CD4-positive, alpha-beta memory T cell (primary cell): Measurements from ENCODE around the gene SLC7A5. TPM values are rescaled to one million over a fixed set of nuclear protein-coding genes. Genes with fewer than 3 reads are reported as not detected.
"Not testable (repeated sequence)": the region's sequence is repeated elsewhere in the genome, so short reads cannot be mapped to it uniquely, and the experiment has no call there.

ENCODE experiments used
- CTCF ChIA-PET: fragments of 350-600 bp; sonication (Branson Sonifier 250); formaldehyde crosslinking; loops from one replicate; lab custom pipeline; 2021; ENCODE audit warnings: inconsistent platforms; ENCODE audit not compliant: partially characterized antibody; lab: Charles Lee
- POLR2A ChIA-PET: fragments of 350-600 bp; sonication (Branson Sonifier 250); formaldehyde crosslinking; loops from one replicate; lab custom pipeline; 2021; ENCODE audit not compliant: partially characterized antibody; lab: Charles Lee
- DNase-seq, 5 donors: peaks; one replicate each; pipeline versions ENCODE4 v3.0.0 to v3.0.0-alpha.2; 2020 to 2022; ENCODE audit warnings: mixed read lengths in 1 of 5
- H3K27ac ChIP-seq: one replicate; pipeline ENCODE4 v1.7.0; 2013; ENCODE audit warnings: low read depth, low read length
- H3K27me3 ChIP-seq: 2 replicates; pipeline ENCODE4 v1.7.0; 2013; ENCODE audit warnings: mild to moderate bottlenecking, low read length, moderate library complexity; ENCODE audit not compliant: insufficient read depth
- H3K36me3 ChIP-seq: 2 replicates; pipeline ENCODE4 v1.7.0; 2013; ENCODE audit warnings: mild to moderate bottlenecking, low read length, moderate library complexity; ENCODE audit not compliant: insufficient read depth
- H3K4me1 ChIP-seq: 2 replicates; pipeline ENCODE4 v1.7.0; 2013; ENCODE audit warnings: mild to moderate bottlenecking, low read length, moderate library complexity; ENCODE audit not compliant: insufficient read depth
- H3K4me3 ChIP-seq, 2 donors: one replicate each; pipeline ENCODE4 v1.7.0; 2013; ENCODE audit warnings: low read length in 2 of 2, mild to moderate bottlenecking in 1 of 2
- H3K9me3 ChIP-seq, 2 donors: one replicate each; pipeline ENCODE4 v1.7.0; 2013; ENCODE audit warnings: low read length in 2 of 2, control low read depth in 1 of 2; ENCODE audit not compliant: control insufficient read depth in 1 of 2
- H3K27ac Mint-ChIP-seq, 7 donors: one replicate each; pipeline ENCODE4 v1.8.0; 2020 to 2021; ENCODE audit warnings: mixed read lengths in 7 of 7, mild to moderate bottlenecking in 6 of 7, inconsistent platforms in 3 of 7, moderate library complexity in 3 of 7
- H3K27me3 Mint-ChIP-seq, 2 donors: one replicate each; pipeline ENCODE4 v1.8.0; 2020 to 2021; ENCODE audit warnings: mixed read lengths in 2 of 2
- H3K36me3 Mint-ChIP-seq, 2 donors: one replicate each; pipeline ENCODE4 v1.8.0; 2020 to 2021; ENCODE audit warnings: mixed read lengths in 2 of 2, inconsistent platforms in 1 of 2, mild to moderate bottlenecking in 1 of 2
- H3K4me1 Mint-ChIP-seq, 4 donors: one replicate each; pipeline ENCODE4 v1.8.0; 2020 to 2021; ENCODE audit warnings: mixed read lengths in 4 of 4, mild to moderate bottlenecking in 1 of 4
- H3K4me3 Mint-ChIP-seq, 8 donors: one replicate each; pipeline ENCODE4 v1.8.0; 2020 to 2021; ENCODE audit warnings: mixed read lengths in 8 of 8, mild to moderate bottlenecking in 7 of 8, moderate library complexity in 6 of 8, inconsistent platforms in 3 of 8
- H3K9me3 Mint-ChIP-seq, 8 donors: one replicate each; pipeline ENCODE4 v1.8.0; 2020 to 2021; ENCODE audit warnings: mixed read lengths in 8 of 8, mild to moderate bottlenecking in 5 of 8, inconsistent platforms in 3 of 8, moderate library complexity in 1 of 8
- intact Hi-C: fragments of 100-400 bp; cut with micrococcal nuclease; formaldehyde crosslinking; loops from one replicate; pipeline ENCODE4 v1.15.1; 2023
- polyA plus RNA-seq, 2 donors: library from polyadenylated mRNA; unstranded; fragments of 300-500 nt; fragmentation: Illumina TruSeq; gene quantifications; one replicate each; pipeline ENCODE4 v1.2.3, GENCODE V29; 2021
- total RNA-seq, 2 experiments: library from RNA; stranded (reverse); gene quantifications; one replicate each; pipeline ENCODE4 v1.2.3, GENCODE V29; 2021

SLC7A5 gene
- total and polyA plus RNA-seq, 4 experiments from 2014 or later: 3.5 to 13.5 (median 9.2) TPM

DNA sequence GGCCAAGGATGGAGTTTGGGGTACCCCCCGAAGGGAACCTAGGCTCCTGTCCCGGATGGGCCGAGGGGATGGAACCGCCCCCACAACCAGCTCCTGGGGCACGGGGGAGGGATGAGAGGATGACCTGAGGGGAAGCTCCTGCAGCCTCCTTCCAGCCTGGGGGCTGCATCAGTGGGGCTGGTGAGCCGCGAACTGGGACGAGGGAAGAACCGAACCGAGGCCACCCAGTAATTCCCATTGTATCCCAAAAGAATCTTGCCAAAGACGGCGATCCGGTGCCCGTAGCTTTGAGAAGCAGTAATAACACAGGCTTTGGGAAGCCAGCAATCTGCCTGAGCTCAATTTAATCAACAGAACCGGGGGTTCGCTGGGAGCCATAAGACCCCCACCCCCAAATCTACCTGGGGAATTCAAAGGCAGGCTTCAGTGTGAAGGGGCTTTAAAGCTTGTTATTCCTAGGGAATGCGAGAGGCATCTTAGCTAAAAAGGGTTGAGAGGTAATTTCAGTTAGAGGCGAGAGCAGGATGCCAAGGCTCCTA is 641 bp upstream of the SLC7A5 start:
- H3K27ac ChIP-seq, H3K27me3 Mint-ChIP-seq, H3K27me3 ChIP-seq, H3K9me3 ChIP-seq, H3K4me3 ChIP-seq, DNase-seq, H3K36me3 ChIP-seq, H3K9me3 Mint-ChIP-seq: not testable (repeated sequence)
- H3K4me3 Mint-ChIP-seq: peak overlapping the region; percentile 27 to 70 (median 55)
- intact Hi-C loops: loop anchor here (2.0 kb wide), 1 partner anchor 81 kb away; the partner anchor contains the start of gene BANP
- H3K36me3 Mint-ChIP-seq: peaks cover 0 to 14% of the 10 kb centered on the region in 2 donors
- H3K4me1 ChIP-seq: peaks cover 32% of the 10 kb centered on the region
- ChIA-PET POLR2A (interaction anchor here (0.8 to 7.9 kb wide), 6 partner anchors 14 to 104 kb away, joined by 5 to 94 read pairs (median 44); partner anchors contain the start of genes BANP and KLHDC4), CTCF (interaction anchor here (0.6 to 13.6 kb wide), 9 partner anchors 13 to 102 kb away, joined by 4 to 388 read pairs (median 12); no protein-coding TSS in a partner anchor)
- peaks cover 25 to 60% (median 43%) of the 10 kb centered on the region in 4 donors for H3K4me1 Mint-ChIP-seq
- peak overlapping the region in 6 of 7 donors; percentile 42 to 86 (median 61) for H3K27ac Mint-ChIP-seq

DNA sequence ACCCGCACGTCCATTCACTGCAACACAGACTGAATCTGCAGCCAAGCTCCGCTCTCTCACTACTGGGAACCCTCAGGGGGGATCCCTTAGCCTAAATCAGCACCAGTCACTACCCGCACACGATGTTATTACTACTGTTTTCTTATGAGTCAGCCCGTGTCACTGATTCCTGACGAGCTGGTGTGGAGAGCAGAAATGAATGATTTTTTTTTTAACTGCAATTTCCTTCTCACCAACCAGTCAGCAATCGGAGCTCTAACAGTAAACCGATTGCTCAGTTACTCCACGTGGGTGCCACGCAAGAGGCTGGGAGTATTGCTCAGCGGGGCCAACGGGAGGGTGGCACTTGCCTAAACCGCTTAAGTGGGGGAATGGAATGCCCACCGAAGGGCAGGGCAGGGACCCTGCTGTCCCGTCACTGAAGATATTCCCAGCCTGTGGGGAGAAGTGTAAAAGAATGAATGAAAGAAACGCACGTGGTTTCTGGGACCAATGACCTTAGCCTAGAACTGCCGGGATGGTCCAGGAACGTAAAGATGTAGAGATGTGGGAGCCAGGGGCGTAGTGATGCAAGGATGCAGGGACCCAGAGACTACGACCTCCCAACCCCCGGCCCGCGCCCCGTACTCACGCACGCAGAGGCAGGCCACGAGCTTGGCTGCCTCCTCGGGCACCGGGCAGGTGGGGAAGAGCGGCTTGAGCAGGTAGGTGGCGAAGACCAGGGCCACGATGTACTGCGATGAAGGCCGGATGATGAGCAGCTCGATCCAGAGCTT is 865 bp downstream of the SLC7A5 start:
- not testable (repeated sequence) for H3K36me3 ChIP-seq, H3K9me3 Mint-ChIP-seq, H3K27me3 Mint-ChIP-seq, H3K9me3 ChIP-seq, H3K27me3 ChIP-seq
- H3K27ac ChIP-seq: peak overlapping the region; percentile 70
- intact Hi-C loops: loop anchor here (1.0 to 2.0 kb wide), 2 partner anchors 15 to 82 kb away; partner anchors contain the start of gene BANP
- H3K4me3 ChIP-seq: peak overlapping the region; percentile 43 to 61
- ChIA-PET POLR2A (interaction anchor here (0.6 to 7.9 kb wide), 8 partner anchors 13 to 102 kb away, joined by 3 to 94 read pairs (median 6); partner anchors contain the start of genes BANP and KLHDC4), CTCF (interaction anchor here (0.6 to 13.6 kb wide), 7 partner anchors 9 to 100 kb away, joined by 3 to 388 read pairs (median 5); no protein-coding TSS in a partner anchor)
- peaks cover 24 to 65% (median 45%) of the 10 kb centered on the region in 4 donors for H3K4me1 Mint-ChIP-seq
- H3K4me3 Mint-ChIP-seq: peak overlapping the region; percentile 89 to 98 (median 94)
- H3K27ac Mint-ChIP-seq: peak overlapping the region; percentile 95 to 99 (median 98)
- peak; percentile 69 to 92 (median 76) for DNase-seq
- peaks cover 0 to 15% of the 10 kb centered on the region in 2 donors for H3K36me3 Mint-ChIP-seq
- peaks cover 36% of the 10 kb centered on the region for H3K4me1 ChIP-seq

DNA sequence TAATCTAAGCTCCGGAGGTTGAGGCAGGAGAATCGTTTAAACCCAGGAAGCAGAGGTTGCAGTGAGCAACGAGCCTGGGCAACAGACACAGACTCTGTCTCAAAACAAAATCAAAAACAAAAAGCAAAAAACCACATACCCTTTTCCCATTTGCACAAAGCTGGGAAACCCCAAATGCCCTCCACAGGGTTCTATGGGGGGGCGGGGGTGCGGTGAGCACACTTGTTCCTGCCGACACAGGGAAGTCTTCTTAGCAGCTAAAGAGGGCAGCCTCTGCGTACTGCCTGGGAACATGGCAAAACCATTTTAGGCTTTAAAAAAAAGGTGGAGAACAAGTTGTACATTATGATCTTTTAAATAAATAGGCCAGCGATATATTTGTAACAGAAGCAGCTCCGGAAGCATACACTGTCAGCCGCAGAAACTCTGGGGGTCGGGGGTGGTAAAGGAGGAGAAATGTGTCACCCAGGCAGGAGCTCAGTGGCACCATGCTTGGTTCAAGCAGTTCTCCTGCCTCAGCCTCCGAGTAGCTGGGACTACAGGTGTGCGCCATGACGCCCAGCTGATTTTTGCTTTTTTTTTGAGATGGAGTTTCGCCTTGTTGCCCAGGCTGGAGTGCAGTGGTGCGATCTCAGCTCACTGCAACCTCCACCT is 3.3 kb downstream of the SLC7A5 start:
- DNase-seq: peak; percentile 38 to 91 (median 63)
- POLR2A ChIA-PET: interaction anchor here (0.9 to 7.9 kb wide), 8 partner anchors 10 to 100 kb away, joined by 4 to 85 read pairs (median 5); partner anchors contain the start of genes BANP and KLHDC4
- H3K36me3 ChIP-seq, H3K9me3 ChIP-seq, H3K4me3 ChIP-seq, H3K9me3 Mint-ChIP-seq, H3K27me3 Mint-ChIP-seq, H3K27me3 ChIP-seq, intact Hi-C loops: not testable (repeated sequence)
- peak overlapping the region; percentile 38 for H3K27ac ChIP-seq
- CTCF ChIA-PET: interaction anchor here (0.9 to 13.6 kb wide), 5 partner anchors 10 to 96 kb away, joined by 4 to 388 read pairs (median 5); no protein-coding TSS in a partner anchor
- peaks cover 39% of the 10 kb centered on the region for H3K4me1 ChIP-seq
- Mint-ChIP-seq H3K27ac (peak overlapping the region; percentile 84 to 99 (median 91)), H3K4me3 (peak overlapping the region; percentile 77 to 98 (median 94)), H3K4me1 (peaks cover 19 to 60% (median 38%) of the 10 kb centered on the region in 4 donors), H3K36me3 (peaks cover 0 to 15% of the 10 kb centered on the region in 2 donors)

DNA sequence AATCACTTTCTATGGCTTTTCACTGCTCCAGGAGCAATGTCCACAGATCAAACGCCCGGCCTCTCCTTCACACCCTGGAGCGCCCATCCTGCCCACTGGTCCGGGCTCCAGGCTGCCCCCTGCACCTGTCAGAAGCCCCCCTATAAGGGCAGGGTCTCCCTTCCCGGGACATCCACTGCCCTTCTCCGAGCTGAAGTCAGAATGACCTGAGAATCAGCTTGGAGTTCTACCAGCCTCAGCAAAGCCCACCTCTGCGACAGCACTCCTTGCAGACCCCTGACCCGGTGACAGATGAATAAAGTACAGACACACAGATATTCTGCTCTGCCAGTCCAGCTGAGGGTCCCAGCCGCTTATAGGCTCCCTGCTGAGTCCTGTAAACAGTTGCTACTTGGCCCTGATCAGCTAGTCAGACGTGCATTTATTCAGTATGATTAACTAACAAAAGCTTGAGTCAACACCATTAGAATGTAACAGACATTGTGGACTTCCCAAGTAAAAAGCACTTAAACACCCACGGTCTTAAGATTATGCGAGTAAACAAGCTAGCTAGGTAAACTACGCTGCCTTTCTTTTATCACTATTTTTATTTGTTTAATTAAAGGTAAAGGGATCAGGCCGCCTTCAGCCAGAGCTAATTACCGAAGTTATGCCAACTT is 4.8 kb downstream of the SLC7A5 start:
- POLR2A ChIA-PET: interaction anchor here (0.9 to 7.9 kb wide), 3 partner anchors 9 to 14 kb away, joined by 3 to 85 read pairs (median 11); no protein-coding TSS in a partner anchor
- intact Hi-C loops: no loop called here
- CTCF ChIA-PET: interaction anchor here (0.8 to 13.6 kb wide), 4 partner anchors 10 to 95 kb away, joined by 3 to 388 read pairs (median 170); no protein-coding TSS in a partner anchor
- Histone ChIP-seq H3K9me3 (no peaks in the 10 kb centered on the region), H3K27ac (no peak overlapping the region), H3K27me3 (no peaks in the 10 kb centered on the region), H3K36me3 (no peaks in the 10 kb centered on the region), H3K4me3 (no peak overlapping the region), H3K4me1 (peaks cover 47% of the 10 kb centered on the region)
- H3K27me3 Mint-ChIP-seq: peaks cover 0 to 5% of the 10 kb centered on the region in 2 donors
- peaks cover 22 to 68% (median 46%) of the 10 kb centered on the region in 4 donors for H3K4me1 Mint-ChIP-seq
- H3K4me3 Mint-ChIP-seq: peak overlapping the region in 3 of 8 donors; percentile 39 to 58 (median 51)
- H3K36me3 Mint-ChIP-seq: peaks cover 0 to 15% of the 10 kb centered on the region in 2 donors
- H3K9me3 Mint-ChIP-seq: peaks cover 0 to 1% (median 0%) of the 10 kb centered on the region in 8 donors
- H3K27ac Mint-ChIP-seq: peak overlapping the region in 2 of 7 donors; percentile 17 to 99
- DNase-seq: no peak

DNA sequence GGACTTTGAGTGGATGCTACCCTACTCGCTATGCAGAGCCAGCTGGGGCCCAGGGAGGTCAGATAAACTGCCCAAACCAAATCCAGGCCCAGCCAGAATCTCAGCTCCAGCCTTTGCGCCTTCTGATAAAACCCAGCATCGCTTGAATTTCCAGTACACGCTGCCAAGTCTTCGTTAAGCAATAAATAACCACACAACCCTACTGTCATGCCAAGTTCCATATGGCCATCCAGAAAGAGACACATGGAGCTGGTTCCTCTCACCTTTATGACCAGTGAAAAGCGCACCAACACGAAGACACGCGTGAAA is 6.0 kb downstream of the SLC7A5 start:
- H3K27me3 Mint-ChIP-seq, intact Hi-C loops, DNase-seq, POLR2A ChIA-PET, H3K4me3 ChIP-seq, H3K9me3 Mint-ChIP-seq, H3K27me3 ChIP-seq, H3K36me3 ChIP-seq, H3K9me3 ChIP-seq, CTCF ChIA-PET, H3K27ac ChIP-seq: not testable (repeated sequence)
- Mint-ChIP-seq H3K36me3 (peaks cover 0 to 11% of the 10 kb centered on the region in 2 donors), H3K4me3 (peak overlapping the region in 2 of 8 donors; percentile 54 to 61), H3K27ac (peak overlapping the region in 2 of 7 donors; percentile 12 to 70), H3K4me1 (peaks cover 18 to 65% (median 44%) of the 10 kb centered on the region in 4 donors)
- peaks cover 47% of the 10 kb centered on the region for H3K4me1 ChIP-seq

DNA sequence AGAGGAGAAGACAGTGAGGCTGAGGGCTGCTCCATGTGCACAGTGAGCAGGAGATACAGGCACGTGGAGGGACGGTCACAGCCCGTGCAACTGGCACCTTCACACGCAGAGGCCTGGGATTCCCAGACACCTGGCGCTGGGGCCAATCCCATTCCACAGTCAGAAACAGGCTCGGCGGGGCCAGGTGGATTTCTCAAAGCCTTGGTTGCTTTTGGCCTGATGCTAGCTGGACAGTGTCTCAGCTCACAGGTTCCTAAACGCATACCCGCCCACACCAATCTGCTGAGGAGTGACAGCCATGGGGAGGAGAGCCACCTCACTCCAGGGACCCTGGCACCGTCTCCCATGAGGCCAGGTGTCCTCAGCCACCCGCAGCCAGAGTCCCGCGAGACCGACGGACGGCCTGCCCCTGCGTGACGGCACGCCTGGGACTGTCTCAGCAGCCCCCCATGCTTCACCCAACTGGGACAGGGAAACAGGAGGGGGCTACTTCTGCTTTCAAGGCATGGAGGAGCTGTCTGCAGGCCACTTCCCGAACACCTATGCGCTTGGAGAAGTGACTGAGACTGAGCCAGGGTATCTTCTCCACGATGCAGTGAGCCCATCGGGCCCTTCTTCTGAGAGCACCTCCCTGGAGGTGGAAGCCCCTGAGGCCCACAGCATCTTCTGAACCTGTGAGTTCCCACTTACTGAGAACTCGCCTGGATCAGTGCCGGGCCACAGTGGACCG is 6.5 kb downstream of the SLC7A5 start:
- intact Hi-C loops, POLR2A ChIA-PET, H3K27me3 ChIP-seq, H3K27ac ChIP-seq, H3K36me3 Mint-ChIP-seq, H3K4me3 ChIP-seq, H3K9me3 Mint-ChIP-seq, H3K36me3 ChIP-seq, H3K9me3 ChIP-seq, DNase-seq, H3K27me3 Mint-ChIP-seq, CTCF ChIA-PET: not testable (repeated sequence)
- H3K4me1 ChIP-seq: peaks cover 49% of the 10 kb centered on the region
- Mint-ChIP-seq H3K27ac (peak overlapping the region in 2 of 7 donors; percentile 36 to 70), H3K4me3 (peak overlapping the region in 1 of 8 donors; percentile 61), H3K4me1 (peaks cover 16 to 65% (median 43%) of the 10 kb centered on the region in 4 donors)
